Endothelial cell of umbilical vein (primary cell): ENCODE data around the gene PNLIPRP2. TPM values are rescaled to one million over a fixed set of nuclear protein-coding genes. Genes with fewer than 3 reads are reported as not detected.

Experiments used
- BruUV-seq: library from RNA; stranded (reverse); fragments of 400-500 nt; replicated peaks from 2 replicates; lab custom pipeline; 2021; lab: Mats Ljungman, UMichigan
- CTCF ChIA-PET: fragments of 300-600, 350-600 bp; sonication (Branson Sonifier 250); formaldehyde crosslinking; loops from one replicate; lab custom pipeline; 2021; ENCODE audit warnings: antibody characterized with exemption, inconsistent platforms; lab: Charles Lee
- POLR2A ChIA-PET: fragments of 300-600, 350-600 bp; sonication (Branson Sonifier 250); formaldehyde crosslinking; loops from one replicate; lab custom pipeline; 2021; ENCODE audit warnings: antibody characterized with exemption, inconsistent platforms; lab: Charles Lee
- DNase-seq: peaks from one replicate; pipeline ENCODE4 v3.0.0-alpha.2; 2011; ENCODE audit warnings: low read depth, low spot score
- FAIRE-seq: peaks from 2 replicates; lab custom pipeline; 2011; peaks lifted over from hg19 to GRCh38; lab: Jason Lieb, UNC
- H2AFZ ChIP-seq: 2 replicates; pipeline ENCODE4 v1.6.0; 2012; ENCODE audit warnings: low read depth, low read length, control low read depth, inconsistent platforms
- H3K27ac ChIP-seq: 2 replicates; pipeline ENCODE4 v1.5.1; 2011; ENCODE audit warnings: low read depth, mild to moderate bottlenecking, control low read depth, low read length, moderate library complexity; ENCODE audit not compliant: insufficient read depth
- H3K27me3 ChIP-seq, 2 experiments: 2 replicates each; pipeline versions ENCODE4 v1.6.0 to v1.6.1; 2011; ENCODE audit warnings: low read length in 2 of 2, mixed read lengths in 1 of 2; ENCODE audit not compliant: control insufficient read depth in 2 of 2, insufficient read depth in 2 of 2
- H3K36me3 ChIP-seq, 2 experiments: 2 replicates in 1 of 2; 3 replicates in 1 of 2; pipeline ENCODE4 v1.5.1; 2011; ENCODE audit warnings: low read length in 2 of 2, mild to moderate bottlenecking in 1 of 2, moderate library complexity in 1 of 2; ENCODE audit not compliant: control insufficient read depth in 2 of 2, insufficient read depth in 2 of 2; ENCODE audit errors: extremely low read depth in 1 of 2
- H3K4me1 ChIP-seq: 3 replicates; pipeline ENCODE4 v1.5.1; 2011; ENCODE audit warnings: mild to moderate bottlenecking, low read length; ENCODE audit not compliant: control insufficient read depth, insufficient read depth; ENCODE audit errors: extremely low read depth
- H3K4me2 ChIP-seq: 2 replicates; pipeline ENCODE4 v1.6.1; 2011; ENCODE audit warnings: low read length, control low read depth, mixed read lengths; ENCODE audit not compliant: insufficient read depth
- H3K4me3 ChIP-seq, 3 experiments: fragments of 200-600 bp in 1 of 3; sonication (generic), shearing (Covaris generic) in 1 of 3; replicated peaks in 1 of 3; 2 replicates each; pipeline ENCODE4 v1.5.1; 2011 to 2016; ENCODE audit warnings: control low read depth in 3 of 3, low read length in 3 of 3, mild to moderate bottlenecking in 2 of 3, inconsistent platforms in 1 of 3, low read depth in 1 of 3, moderate library complexity in 1 of 3; ENCODE audit not compliant: insufficient read depth in 1 of 3
- H3K79me2 ChIP-seq: 2 replicates; pipeline ENCODE4 v1.6.0; 2012; ENCODE audit warnings: low read length, inconsistent platforms; ENCODE audit not compliant: control insufficient read depth, insufficient read depth
- H3K9ac ChIP-seq: replicated peaks from 2 replicates; pipeline ENCODE3; 2011; ENCODE audit warnings: low read length, control low read depth; ENCODE audit not compliant: insufficient read depth; ENCODE audit errors: extremely low read depth
- H3K9me1 ChIP-seq: replicated peaks from 3 replicates; pipeline ENCODE4 v1.6.0; 2011; ENCODE audit warnings: mild to moderate bottlenecking, low read length; ENCODE audit not compliant: control insufficient read depth, insufficient read depth; ENCODE audit errors: extremely low read depth
- H3K9me3 ChIP-seq: replicated peaks from 2 replicates; pipeline ENCODE4 v1.5.1; 2012; ENCODE audit warnings: low read length, inconsistent platforms; ENCODE audit not compliant: control insufficient read depth, insufficient read depth
- H4K20me1 ChIP-seq: replicated peaks from 2 replicates; pipeline ENCODE3; 2011; ENCODE audit warnings: mild to moderate bottlenecking, low read length; ENCODE audit not compliant: control insufficient read depth, insufficient read depth; ENCODE audit errors: extremely low read depth
- EZH2 ChIP-seq: IDR thresholded peaks from 2 replicates; pipeline ENCODE4 v1.6.1; 2012; ENCODE audit warnings: borderline replicate concordance, low read depth, mild to moderate bottlenecking, moderate library complexity, low read length, inconsistent platforms; ENCODE audit not compliant: severe bottlenecking
- FOS ChIP-seq: IDR thresholded peaks from 2 replicates; pipeline ENCODE4 v1.6.1; 2011; ENCODE audit warnings: mild to moderate bottlenecking, low read length, moderate library complexity, borderline replicate concordance; ENCODE audit not compliant: insufficient read depth
- GATA2 ChIP-seq: IDR thresholded peaks from 2 replicates; pipeline ENCODE4 v1.7.0; 2011; ENCODE audit warnings: low read depth, mild to moderate bottlenecking, moderate library complexity, mixed read lengths, low read length; ENCODE audit not compliant: insufficient read length, insufficient read depth
- JUN ChIP-seq: IDR thresholded peaks from 2 replicates; pipeline ENCODE4 v1.6.1; 2011; ENCODE audit warnings: borderline replicate concordance, low read depth; ENCODE audit not compliant: insufficient read length, insufficient read depth
- MAX ChIP-seq: IDR thresholded peaks from 2 replicates; pipeline ENCODE4 v1.6.1; 2011; ENCODE audit not compliant: insufficient read depth, insufficient read length
- MYC ChIP-seq: IDR thresholded peaks from one replicate; pipeline ENCODE4 v1.6.1; 2011; ENCODE audit warnings: mild to moderate bottlenecking, low read depth, low read length
- POLR2A ChIP-seq: IDR thresholded peaks from 2 replicates; pipeline ENCODE4 v1.6.1; 2012; ENCODE audit warnings: low read depth, mild to moderate bottlenecking, control low read depth, low read length
- POLR2AphosphoS5 ChIP-seq: IDR thresholded peaks from 2 replicates; pipeline ENCODE4 v1.6.1; 2012; ENCODE audit warnings: low read depth, mild to moderate bottlenecking, control low read depth, low read length, moderate library complexity; ENCODE audit not compliant: insufficient read depth
- dilution Hi-C: fragments of 300-500 bp; cut with MboI; formaldehyde crosslinking; loops from one replicate; pipeline ENCODE4 v1.15.0; 2019; ENCODE audit warnings: low sequenced_read_pairs; ENCODE audit not compliant: extremely low pct_ligation_motif_present
- intact Hi-C: fragments of 100-400 bp; cut with micrococcal nuclease; formaldehyde crosslinking; loops from one replicate; pipeline ENCODE4 v1.10.0; 2022
- polyA plus RNA-seq, 4 experiments: library from polyadenylated mRNA; depleted of rRNA in 3 of 4; stranded (reverse) in 3 of 4; unstranded in 1 of 4; fragments of >200 nt; gene quantifications; 2 replicates each; pipeline versions ENCODE4 v1.2.1 to v1.2.3, GENCODE V29; 2011 to 2012; ENCODE audit warnings: missing spikeins in 1 of 4
- total RNA-seq: library from RNA; stranded (reverse); gene quantifications from 2 replicates; pipeline ENCODE4 v1.2.3, GENCODE V29; 2021
- TF ChIP-seq, protein P1 (sequence below), 2 donors: IDR thresholded peaks; 1 replicate in 1 of 2; 2 replicates in 1 of 2; pipeline ENCODE4 v1.5.1; 2011; ENCODE audit warnings: low read length in 2 of 2, mild to moderate bottlenecking in 2 of 2, moderate library complexity in 2 of 2, control low read depth in 1 of 2, inconsistent platforms in 1 of 2, low read depth in 1 of 2; ENCODE audit not compliant: insufficient read depth in 1 of 2; ENCODE audit errors: extremely low read depth in 1 of 2

The PNLIPRP2 gene
- total and polyA plus RNA-seq, 2 donors (not counting 3 experiments of a cell fraction or from before 2014, with no cell fraction given) = not detected

DNA sequence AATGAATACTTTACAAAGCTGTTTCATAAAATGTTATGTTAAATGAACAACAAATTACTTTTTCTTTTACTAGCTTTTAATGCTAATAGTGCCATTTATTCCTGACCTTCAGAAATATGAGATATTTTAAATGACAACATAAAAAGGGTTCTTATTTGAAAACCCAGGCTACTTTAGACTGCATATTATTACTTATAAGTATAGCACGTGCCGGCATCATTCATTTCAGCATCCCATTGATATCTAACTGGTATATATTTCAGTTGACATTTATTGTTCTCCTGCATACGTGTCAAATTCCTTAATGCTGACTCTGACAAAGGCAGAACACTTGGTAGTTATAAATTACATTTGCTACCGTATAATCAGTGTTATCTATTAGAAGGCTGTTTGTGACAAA, 35.3 kb downstream of the PNLIPRP2 start:
- Histone ChIP-seq H3K79me2 (no peaks in the 10 kb centered on the region), H3K4me1 (no peaks in the 10 kb centered on the region), H3K9ac (no peak overlapping the region), H3K4me2 (no peak overlapping the region), H2AFZ (no peak overlapping the region), H4K20me1 (no peaks in the 10 kb centered on the region), H3K9me3 (no peaks in the 10 kb centered on the region), H3K27ac (no peak overlapping the region), H3K36me3 (no peaks in the 10 kb centered on the region), H3K9me1 (no peaks in the 10 kb centered on the region), H3K4me3 (no peak overlapping the region), H3K27me3 (no peaks in the 10 kb centered on the region)
- FAIRE-seq (no peak), DNase-seq (no peak)
- no peak for TF ChIP-seq POLR2AphosphoS5
- TF ChIP-seq MAX = no peak
- TF ChIP-seq GATA2 = no peak
- no peak for TF ChIP-seq EZH2
- TF ChIP-seq, protein P1, sequence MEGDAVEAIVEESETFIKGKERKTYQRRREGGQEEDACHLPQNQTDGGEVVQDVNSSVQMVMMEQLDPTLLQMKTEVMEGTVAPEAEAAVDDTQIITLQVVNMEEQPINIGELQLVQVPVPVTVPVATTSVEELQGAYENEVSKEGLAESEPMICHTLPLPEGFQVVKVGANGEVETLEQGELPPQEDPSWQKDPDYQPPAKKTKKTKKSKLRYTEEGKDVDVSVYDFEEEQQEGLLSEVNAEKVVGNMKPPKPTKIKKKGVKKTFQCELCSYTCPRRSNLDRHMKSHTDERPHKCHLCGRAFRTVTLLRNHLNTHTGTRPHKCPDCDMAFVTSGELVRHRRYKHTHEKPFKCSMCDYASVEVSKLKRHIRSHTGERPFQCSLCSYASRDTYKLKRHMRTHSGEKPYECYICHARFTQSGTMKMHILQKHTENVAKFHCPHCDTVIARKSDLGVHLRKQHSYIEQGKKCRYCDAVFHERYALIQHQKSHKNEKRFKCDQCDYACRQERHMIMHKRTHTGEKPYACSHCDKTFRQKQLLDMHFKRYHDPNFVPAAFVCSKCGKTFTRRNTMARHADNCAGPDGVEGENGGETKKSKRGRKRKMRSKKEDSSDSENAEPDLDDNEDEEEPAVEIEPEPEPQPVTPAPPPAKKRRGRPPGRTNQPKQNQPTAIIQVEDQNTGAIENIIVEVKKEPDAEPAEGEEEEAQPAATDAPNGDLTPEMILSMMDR (IDR thresholded peaks at IDR 0.05; ENCODE audit: extremely low read depth in 1 of 2, insufficient read depth in 1 of 2, low read depth in 1 of 2, low read length in 2 of 2) = no peak
- no peak for TF ChIP-seq JUN
- TF ChIP-seq FOS = no peak
- TF ChIP-seq POLR2A = no peak
- TF ChIP-seq MYC = no peak
- CTCF ChIA-PET = interaction anchor here (2.1 kb wide), 1 partner anchor 8 kb away, joined by 6 read pairs; no protein-coding TSS in a partner anchor
- intact Hi-C loops (no loop called here), dilution Hi-C loops (no loop called here)
- no TSS peak for BruUV-seq
- POLR2A ChIA-PET = no interaction called here
